Measurements from ENCODE around the gene PLA2G6. TPM values are rescaled to one million over a fixed set of nuclear protein-coding genes. Genes with fewer than 3 reads are reported as not detected.

Gene PLA2G6
- total and polyA plus RNA-seq, 2 of the 13 experiments (the other 11 are each of a cell fraction or from before 2014, with no cell fraction given): 4.8 to 11.5 TPM

- TF ChIP-seq PLSCR1 (CRISPR knock-in tag; IDR thresholded peaks at IDR 0.05; ENCODE audit: borderline replicate concordance) (no peak), RFXANK (CRISPR knock-in tag; IDR thresholded peaks at IDR 0.05) (no peak), MBNL3 (CRISPR knock-in tag; conservative IDR thresholded peaks at IDR 0.05) (no peak), POLR2AphosphoS2 (IDR thresholded peaks at IDR 0.05; ENCODE audit: low read depth, low read length) (no peak), BORCS8-MEF2B (CRISPR knock-in tag; IDR thresholded peaks at IDR 0.05) (peak; percentile 20; the same call in 1 of the 2 replicates), ZNF468 (CRISPR knock-in tag; IDR thresholded peaks at IDR 0.05) (no peak), HMGXB4 (CRISPR knock-in tag; IDR thresholded peaks at IDR 0.05; ENCODE audit: borderline replicate concordance in 1 of 2, low read depth in 1 of 2) (no peak), FOSL2 (CRISPR knock-in tag; IDR thresholded peaks at IDR 0.05) (peak; percentile 5; the same call in 1 of the 2 replicates), SIN3B (IDR thresholded peaks at IDR 0.05; ENCODE audit: low read length) (no peak), ZNF24 (IDR thresholded peaks at IDR 0.05) (no peak), ZNF776 (CRISPR knock-in tag; IDR thresholded peaks at IDR 0.05) (no peak), ZNF792 (CRISPR knock-in tag; IDR thresholded peaks at IDR 0.05) (no peak; the same call in 1 of the 2 replicates), MXI1 (IDR thresholded peaks at IDR 0.05; ENCODE audit: borderline replicate concordance, low read depth, low read length) (no peak; the same call in 2 of the 3 replicates), ZFP36 (IDR thresholded peaks at IDR 0.05; ENCODE audit: borderline replicate concordance, low read depth, low read length, partially characterized antibody) (no peak), SNRNP70 (IDR thresholded peaks at IDR 0.05; ENCODE audit: low read depth, low read length) (no peak), ZNF34 (CRISPR knock-in tag; IDR thresholded peaks at IDR 0.05; ENCODE audit: borderline replicate concordance) (no peak)
- TF ChIP-seq, protein P1, sequence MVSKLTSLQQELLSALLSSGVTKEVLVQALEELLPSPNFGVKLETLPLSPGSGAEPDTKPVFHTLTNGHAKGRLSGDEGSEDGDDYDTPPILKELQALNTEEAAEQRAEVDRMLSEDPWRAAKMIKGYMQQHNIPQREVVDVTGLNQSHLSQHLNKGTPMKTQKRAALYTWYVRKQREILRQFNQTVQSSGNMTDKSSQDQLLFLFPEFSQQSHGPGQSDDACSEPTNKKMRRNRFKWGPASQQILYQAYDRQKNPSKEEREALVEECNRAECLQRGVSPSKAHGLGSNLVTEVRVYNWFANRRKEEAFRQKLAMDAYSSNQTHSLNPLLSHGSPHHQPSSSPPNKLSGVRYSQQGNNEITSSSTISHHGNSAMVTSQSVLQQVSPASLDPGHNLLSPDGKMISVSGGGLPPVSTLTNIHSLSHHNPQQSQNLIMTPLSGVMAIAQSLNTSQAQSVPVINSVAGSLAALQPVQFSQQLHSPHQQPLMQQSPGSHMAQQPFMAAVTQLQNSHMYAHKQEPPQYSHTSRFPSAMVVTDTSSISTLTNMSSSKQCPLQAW (CRISPR knock-in tag; IDR thresholded peaks at IDR 0.05): peak; percentile 91
- TF ChIP-seq, protein P2, sequence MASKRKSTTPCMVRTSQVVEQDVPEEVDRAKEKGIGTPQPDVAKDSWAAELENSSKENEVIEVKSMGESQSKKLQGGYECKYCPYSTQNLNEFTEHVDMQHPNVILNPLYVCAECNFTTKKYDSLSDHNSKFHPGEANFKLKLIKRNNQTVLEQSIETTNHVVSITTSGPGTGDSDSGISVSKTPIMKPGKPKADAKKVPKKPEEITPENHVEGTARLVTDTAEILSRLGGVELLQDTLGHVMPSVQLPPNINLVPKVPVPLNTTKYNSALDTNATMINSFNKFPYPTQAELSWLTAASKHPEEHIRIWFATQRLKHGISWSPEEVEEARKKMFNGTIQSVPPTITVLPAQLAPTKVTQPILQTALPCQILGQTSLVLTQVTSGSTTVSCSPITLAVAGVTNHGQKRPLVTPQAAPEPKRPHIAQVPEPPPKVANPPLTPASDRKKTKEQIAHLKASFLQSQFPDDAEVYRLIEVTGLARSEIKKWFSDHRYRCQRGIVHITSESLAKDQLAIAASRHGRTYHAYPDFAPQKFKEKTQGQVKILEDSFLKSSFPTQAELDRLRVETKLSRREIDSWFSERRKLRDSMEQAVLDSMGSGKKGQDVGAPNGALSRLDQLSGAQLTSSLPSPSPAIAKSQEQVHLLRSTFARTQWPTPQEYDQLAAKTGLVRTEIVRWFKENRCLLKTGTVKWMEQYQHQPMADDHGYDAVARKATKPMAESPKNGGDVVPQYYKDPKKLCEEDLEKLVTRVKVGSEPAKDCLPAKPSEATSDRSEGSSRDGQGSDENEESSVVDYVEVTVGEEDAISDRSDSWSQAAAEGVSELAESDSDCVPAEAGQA (IDR thresholded peaks at IDR 0.05; ENCODE audit: low read depth): 0 out of 2 replicates have a peak, but pooled peaks have one; percentile 32
- TF ChIP-seq, protein P2 (CRISPR knock-in tag; IDR thresholded peaks at IDR 0.05; ENCODE audit: borderline replicate concordance): no peak
These were observed 71.4 kb downstream of the PLA2G6 start, which contains the start of gene BAIAP2L2 (continued) for GRCh38 chr22:38110008-38110862.
